Tibial nerve (tissue), 3 donors: ENCODE data around the gene OGFR.

ENCODE experiments used
- POLR2A ChIP-seq, 2 donors: fragments of 450-650 bp; IDR thresholded peaks; one replicate each; pipeline ENCODE4 v1.6.1; 2017; ENCODE audit warnings: antibody characterized with exemption in 2 of 2, mild to moderate bottlenecking in 2 of 2, moderate library complexity in 2 of 2
- TF ChIP-seq, protein P1 (sequence below), 5 experiments: fragments of 200-600 bp in 3 of 5; fragments of 450-650 bp in 2 of 5; sonication (generic) in 3 of 5; IDR thresholded peaks; one replicate each; pipeline ENCODE4 v1.5.1; 2016 to 2019; ENCODE audit warnings: antibody characterized with exemption in 5 of 5, mild to moderate bottlenecking in 3 of 5, moderate library complexity in 2 of 5

DNA sequence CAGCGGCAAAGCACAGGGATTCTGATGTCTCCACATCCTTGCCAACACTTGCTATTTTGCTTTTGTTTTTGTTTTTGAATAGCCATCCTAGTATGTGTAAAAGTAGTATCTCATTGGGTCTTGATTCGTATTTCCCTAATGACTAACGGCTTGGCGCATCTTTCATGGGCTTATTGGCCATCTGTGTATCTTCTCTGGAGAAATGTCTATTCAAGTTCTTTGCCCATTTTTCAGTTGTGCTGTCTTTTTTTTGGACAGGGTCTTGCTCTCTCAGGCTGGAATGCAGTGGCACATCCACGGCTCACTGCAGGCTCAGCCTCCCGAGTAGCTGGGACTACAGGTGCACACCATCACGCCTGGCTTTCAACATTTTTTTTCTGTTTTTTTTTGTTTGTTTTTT is 39.5 kb downstream of the OGFR start:
- TF ChIP-seq, protein P1, sequence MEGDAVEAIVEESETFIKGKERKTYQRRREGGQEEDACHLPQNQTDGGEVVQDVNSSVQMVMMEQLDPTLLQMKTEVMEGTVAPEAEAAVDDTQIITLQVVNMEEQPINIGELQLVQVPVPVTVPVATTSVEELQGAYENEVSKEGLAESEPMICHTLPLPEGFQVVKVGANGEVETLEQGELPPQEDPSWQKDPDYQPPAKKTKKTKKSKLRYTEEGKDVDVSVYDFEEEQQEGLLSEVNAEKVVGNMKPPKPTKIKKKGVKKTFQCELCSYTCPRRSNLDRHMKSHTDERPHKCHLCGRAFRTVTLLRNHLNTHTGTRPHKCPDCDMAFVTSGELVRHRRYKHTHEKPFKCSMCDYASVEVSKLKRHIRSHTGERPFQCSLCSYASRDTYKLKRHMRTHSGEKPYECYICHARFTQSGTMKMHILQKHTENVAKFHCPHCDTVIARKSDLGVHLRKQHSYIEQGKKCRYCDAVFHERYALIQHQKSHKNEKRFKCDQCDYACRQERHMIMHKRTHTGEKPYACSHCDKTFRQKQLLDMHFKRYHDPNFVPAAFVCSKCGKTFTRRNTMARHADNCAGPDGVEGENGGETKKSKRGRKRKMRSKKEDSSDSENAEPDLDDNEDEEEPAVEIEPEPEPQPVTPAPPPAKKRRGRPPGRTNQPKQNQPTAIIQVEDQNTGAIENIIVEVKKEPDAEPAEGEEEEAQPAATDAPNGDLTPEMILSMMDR (IDR thresholded peaks at IDR 0.05), result no peak
- no peak for TF ChIP-seq POLR2A (IDR thresholded peaks at IDR 0.05)
